OCI-LY3 (cell line): ENCODE measurements around the gene IL1RL1.

Experiments
- EZH2phosphoT487 ChIP-seq: fragments of 200-600 bp; shearing (Covaris generic); IDR thresholded peaks from 2 replicates; pipeline ENCODE4 v1.6.1; 2018; ENCODE audit warnings: antibody characterized with exemption, mixed run types, low read depth
- TF ChIP-seq, protein P1 (sequence below): fragments of 200-600, 300-600 bp; sonication (generic); IDR thresholded peaks from 2 replicates; pipeline ENCODE4 v1.5.1; 2014; ENCODE audit warnings: antibody characterized with exemption, low read length, low read depth

DNA sequence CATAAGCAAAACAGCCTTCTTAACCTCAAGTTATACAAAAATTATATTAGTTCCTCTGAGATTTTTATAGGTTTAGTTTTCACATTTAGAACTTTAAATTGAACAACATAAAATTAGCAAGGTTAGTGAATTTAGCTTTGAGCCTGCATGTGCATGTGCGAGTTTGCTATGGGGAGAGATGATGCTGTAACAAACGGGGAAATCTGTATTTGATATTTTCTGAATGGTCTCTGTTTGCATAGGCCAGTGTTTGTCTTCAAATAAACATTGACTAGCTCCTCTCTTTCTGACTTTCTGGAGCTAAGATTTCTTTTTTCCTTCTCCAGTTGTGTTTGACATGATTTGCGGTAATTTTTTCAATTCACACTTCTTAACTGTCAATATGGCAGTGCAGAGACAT is 80.7 kb downstream of the IL1RL1 start:
- TF ChIP-seq, protein P1, sequence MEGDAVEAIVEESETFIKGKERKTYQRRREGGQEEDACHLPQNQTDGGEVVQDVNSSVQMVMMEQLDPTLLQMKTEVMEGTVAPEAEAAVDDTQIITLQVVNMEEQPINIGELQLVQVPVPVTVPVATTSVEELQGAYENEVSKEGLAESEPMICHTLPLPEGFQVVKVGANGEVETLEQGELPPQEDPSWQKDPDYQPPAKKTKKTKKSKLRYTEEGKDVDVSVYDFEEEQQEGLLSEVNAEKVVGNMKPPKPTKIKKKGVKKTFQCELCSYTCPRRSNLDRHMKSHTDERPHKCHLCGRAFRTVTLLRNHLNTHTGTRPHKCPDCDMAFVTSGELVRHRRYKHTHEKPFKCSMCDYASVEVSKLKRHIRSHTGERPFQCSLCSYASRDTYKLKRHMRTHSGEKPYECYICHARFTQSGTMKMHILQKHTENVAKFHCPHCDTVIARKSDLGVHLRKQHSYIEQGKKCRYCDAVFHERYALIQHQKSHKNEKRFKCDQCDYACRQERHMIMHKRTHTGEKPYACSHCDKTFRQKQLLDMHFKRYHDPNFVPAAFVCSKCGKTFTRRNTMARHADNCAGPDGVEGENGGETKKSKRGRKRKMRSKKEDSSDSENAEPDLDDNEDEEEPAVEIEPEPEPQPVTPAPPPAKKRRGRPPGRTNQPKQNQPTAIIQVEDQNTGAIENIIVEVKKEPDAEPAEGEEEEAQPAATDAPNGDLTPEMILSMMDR = no peak
- no peak for TF ChIP-seq EZH2phosphoT487
